Stimulated activated naive CD4-positive, alpha-beta T cell (primary cell): ENCODE results near the gene CCDC30.
"Not testable (repeated sequence)": the region's sequence is repeated elsewhere in the genome, so short reads cannot be mapped to it uniquely, and the experiment has no call there.

Source experiments
- DNase-seq, 6 experiments: peaks; one replicate each; lab custom pipeline; 2025; lab: John Stamatoyannopoulos, UW

The CCDC30 gene

DNA sequence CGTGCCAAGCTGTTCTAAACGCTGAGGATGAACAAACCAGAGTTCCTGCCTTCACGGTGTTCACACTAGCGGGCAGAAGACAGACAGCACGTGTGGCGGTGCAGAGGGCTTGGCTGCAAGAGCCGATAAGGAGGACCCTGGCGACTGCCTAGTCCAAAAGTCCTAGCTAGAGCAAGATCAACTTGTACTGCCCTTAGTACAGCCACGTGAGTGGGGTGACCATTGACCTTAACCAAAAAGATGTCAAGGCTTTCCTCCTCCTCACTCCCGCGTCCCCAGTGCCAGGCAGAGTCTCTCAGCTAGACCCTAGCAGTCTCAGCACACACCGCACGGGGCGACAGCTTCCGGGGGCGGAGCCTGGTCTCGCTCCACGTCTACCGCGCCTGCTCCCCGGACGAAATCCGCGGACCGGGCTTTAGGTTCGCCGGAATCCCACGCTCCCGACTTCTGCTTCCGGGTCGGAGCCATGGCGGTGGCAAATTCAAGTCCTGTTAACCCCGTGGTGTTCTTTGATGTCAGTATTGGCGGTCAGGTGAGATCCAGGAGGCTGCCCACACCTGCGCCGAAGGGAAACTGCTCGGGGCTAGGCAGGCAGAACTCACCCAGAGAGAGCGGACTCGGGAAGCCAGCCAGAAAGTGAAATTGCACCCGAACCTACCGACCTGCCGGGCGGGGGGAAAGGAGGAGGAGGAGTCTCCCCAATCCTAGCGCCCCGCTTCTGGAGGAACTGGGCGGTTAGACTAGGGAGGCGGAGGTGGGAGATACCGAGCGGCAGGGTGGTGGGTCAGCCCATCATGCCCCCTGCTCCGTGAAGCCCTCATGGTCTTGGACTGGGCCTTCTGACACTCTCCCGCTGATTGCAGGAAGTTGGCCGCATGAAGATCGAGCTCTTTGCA is 195.1 kb downstream of the CCDC30 start, which contains the start of gene PPIH:
Gene PPIH (plus strand): TSS at position 443 of the 896 bp plus-strand sequence. CDS start 24 bp downstream, at position 467.
- DNase-seq = peak; percentile 88 to 92 (median 90)

DNA sequence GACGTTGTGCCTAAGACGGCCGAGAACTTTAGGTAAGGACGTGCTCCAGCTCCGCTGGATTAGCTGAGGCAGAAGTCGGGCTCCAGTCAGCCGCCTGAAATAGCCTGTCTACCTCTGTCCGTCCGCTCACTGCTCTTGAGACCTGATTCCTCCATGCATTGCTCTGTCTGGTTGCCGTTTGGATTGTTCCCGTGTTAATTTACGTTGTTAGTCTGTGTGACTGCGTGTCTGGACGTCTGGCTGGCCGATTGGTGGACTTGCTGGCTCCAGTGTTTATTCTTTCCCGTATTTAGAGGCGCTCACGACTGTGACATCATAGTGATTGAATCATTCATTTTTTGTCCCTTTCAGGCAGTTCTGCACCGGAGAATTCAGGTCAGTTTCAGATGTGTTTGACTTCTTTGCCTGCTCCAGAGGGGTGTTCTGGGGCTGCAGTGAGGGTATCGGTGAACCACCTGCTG is 195.8 kb downstream of the CCDC30 start:
- no peak for DNase-seq

DNA sequence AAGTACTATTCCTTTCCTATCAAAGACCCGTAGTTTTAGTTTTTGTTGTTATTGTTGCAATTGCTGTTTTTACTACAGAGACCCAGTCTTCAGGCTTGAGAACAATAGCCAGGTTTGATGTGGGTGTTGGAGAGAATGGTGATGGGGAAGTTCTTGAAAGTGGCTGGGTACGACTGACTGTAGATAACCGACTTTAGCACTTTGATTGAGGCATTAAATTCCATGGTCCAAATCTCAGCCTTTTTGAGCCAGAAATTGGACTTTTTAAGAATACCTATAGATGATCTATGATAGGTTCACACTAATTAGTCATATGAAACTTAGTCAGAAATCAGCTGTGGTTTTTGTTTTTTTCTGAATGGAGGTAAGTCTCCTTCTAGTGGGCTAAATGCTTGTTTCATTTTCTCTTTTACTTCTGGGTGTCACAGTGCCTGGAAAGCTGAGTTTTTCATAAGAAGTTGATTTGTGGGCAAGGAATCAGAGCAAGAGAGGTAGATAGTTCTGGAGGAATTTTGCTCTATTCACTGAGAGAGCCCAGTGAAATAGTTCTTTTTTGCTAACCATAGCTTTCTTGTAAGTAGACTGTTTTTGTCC is 197.9 kb downstream of the CCDC30 start:
- no peak for DNase-seq

DNA sequence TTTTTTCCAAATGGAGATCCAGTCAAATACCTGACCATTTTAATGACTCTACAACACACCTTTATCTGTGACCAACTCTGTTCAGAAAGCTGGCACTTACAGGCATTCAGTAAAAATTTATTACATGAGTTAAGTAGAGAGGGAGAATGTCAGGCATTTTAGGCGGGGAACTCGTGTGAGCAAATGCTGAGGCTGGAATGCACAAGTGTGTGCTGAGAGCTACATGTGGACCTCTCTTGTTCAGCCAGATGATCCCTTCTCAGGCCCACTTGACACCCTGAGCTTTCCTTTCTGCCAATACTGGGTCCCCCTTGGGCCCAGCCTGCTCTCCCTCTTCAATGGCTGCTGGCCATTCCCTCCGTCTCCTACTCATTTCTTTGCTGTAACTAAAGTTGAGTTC is 206.8 kb downstream of the CCDC30 start:
- no peak for DNase-seq

DNA sequence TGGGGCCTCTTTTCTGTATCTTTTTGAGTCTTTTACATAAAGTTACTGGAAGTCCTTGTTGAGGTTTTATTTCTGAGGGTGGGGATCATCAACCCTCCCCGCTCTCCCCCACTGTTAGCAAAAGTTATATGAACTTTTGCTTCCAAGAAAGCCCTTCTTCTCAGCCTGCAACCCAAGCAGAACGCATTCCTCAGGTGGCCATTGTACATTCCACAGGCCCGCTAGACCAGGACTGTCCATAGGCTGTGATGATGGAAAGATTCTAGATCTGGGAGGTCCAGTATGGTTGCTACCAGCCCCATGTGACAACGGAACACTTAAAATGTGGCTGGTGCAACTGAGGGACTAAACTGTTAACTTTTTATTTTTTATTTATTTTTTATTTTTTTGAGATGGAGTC is 207.3 kb downstream of the CCDC30 start:
- DNase-seq = no peak

DNA sequence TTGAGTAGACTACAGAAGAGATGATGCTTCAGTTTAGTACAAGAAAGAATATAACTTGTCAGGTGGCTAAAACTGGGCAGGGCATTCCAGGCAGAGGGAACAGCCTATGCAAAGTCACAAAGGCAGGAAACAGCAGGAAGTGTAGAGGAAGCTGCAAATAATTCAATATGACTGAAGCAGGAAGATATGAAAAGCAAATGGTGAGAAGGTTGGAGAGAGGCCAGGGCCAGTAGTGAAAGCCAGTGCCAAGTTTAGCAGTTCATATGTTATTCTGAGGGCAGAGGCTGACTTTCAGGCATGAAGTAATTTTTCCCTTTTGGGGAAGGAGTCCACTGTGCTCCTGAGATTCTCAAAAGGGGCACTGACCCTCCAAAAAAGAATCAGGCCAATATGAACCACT is 211.1 kb downstream of the CCDC30 start:
- DNase-seq = no peak

DNA sequence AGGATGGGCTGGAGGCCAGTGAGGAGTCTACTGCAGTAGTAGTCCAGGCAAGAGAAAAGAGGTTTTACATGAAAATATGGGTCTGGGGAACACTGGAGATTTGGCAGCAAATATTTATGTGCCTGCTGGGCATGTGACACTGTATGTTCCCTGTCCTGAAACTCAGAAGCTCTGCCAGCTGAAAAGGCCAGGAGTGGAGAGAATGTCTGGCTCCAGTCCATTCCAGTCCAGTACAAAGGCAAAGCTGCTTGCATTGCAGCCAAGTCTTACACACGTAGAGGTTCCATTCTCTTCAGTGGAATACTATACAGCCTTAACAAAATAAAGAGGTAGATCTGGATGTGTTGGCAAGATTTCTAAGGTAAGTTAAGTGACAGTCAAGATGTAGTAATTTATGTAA is 211.6 kb downstream of the CCDC30 start:
- DNase-seq = no peak

DNA sequence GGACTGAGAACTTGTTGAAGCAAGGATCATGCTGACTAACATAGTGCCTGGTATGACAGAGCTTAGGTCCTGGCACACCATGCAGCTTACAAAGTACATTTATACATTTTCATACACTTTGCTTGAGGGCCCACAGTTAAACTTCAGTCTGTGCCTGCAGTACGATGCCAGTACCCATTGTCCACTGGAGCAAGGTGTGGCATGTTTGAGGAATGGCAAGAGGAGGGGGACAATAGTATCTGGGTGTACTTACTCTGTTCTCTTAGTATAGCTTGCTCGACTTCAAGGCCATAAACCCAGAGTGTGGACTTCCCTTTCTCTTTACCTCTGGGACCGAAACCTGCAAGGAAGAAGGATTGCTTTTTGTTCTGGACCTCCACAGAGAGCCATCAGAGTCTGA is 212.4 kb downstream of the CCDC30 start:
- no peak for DNase-seq

DNA sequence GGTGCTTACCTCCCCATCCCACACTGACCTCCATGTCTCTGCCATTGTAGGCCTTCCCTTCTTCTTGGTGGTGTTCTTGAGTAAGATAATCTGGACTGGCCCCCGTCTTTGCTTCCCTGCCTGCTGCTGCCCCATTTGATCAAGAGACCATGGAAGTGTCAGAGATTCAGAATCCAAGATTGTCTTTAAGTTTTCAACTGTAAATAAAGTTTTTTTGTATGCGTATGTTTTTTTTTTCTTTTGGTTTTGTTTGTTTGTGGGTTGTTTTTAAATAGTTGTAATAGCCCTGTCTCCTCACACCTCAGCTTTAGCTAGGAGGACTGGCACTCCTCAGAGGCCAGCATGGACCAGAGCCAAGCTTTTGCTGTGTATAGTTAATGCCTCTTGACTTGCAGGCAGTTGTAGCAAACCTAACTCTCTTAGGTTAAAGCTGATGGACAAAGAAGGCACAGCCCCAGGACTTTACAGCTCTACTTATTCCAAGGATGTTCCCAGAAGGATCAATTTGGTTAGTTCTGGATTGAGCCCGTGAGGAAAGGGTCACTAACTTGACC is 213.5 kb downstream of the CCDC30 start:
- DNase-seq = no peak

DNA sequence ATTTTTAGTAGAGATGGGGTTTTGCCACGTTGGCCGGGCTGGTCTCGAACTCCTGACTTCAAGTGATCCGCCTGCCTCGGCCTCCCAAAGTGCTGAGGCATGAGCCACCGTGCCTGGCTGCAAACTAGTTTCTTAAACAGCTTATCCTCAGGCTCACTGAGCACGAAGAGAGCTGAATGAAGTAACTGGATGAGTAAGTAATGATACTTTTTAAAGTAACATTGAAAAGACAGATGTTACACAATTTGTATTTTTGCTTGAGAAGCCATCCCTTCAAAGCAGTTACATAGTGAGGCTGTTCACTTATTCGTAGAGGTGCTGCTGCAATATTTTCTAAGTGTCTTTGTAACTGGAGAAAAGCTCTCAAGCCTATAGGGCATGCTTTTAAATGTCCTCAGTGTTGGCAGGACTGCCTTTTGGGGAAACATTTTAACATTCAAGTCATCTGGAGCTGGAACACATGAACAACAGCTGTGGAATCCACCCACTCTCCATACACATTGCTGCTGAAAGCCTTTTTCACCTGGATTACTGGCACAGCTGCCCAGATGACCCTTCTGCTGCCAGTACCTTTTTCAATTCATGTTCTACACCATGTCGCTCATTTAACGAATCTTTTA is 216.4 kb downstream of the CCDC30 start:
- no peak for DNase-seq

DNA sequence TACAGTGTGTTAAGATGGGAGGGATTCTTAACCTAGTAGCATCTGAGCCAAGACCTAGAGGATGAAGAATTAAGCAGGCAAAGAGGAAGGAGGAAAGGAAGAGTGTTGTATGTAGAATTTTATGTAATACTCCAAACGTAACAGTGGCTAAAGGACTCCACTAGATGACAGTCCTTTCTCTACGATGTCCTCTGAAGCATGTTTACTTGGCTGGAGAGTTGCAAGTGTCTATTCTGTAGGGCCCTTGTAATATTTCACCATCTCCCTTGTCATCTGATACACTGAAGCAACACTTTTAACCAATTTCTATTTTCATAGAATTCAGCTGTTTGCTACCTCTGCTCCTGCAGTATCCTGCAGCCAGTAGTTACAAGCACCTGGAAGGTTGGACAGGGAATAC is 217.0 kb downstream of the CCDC30 start:
- no peak for DNase-seq

DNA sequence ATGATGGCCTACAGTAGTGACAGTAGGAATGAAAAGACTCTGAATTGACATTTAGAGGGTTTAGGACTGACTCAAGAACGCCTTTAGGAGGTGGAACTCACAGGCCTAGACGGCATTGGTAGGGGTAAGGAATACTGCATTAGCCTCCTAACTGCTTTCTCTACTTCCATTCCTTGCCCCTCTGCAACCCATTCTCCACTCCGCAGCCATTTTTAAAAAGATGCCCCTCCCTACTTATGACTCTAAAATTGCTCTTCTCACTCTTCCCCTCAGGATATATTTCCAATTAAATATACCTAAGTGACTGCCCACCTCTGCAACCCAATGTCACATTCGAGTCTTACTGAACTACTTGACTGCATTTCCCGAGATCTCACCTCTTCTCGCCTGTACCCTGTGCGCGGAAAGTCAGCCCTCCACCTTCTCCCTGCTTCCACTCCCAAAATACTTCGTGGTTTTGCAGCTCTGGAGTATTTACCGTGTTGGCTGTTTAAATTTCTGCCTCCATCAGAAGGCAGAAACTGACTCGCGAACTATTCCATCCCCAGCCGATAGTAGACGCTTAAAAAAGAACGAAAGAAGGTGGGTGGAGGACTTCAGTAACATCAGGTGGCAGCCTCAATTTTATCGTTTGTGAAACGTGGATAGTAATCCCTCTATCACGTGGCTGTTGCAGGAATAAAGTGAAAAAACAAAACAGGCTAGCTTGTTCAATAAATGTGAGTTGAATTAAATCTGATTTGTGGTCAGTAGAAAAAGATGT is 218.0 kb downstream of the CCDC30 start:
- peak in 3 of 6 experiments; percentile 46 to 68 (median 61) for DNase-seq

DNA sequence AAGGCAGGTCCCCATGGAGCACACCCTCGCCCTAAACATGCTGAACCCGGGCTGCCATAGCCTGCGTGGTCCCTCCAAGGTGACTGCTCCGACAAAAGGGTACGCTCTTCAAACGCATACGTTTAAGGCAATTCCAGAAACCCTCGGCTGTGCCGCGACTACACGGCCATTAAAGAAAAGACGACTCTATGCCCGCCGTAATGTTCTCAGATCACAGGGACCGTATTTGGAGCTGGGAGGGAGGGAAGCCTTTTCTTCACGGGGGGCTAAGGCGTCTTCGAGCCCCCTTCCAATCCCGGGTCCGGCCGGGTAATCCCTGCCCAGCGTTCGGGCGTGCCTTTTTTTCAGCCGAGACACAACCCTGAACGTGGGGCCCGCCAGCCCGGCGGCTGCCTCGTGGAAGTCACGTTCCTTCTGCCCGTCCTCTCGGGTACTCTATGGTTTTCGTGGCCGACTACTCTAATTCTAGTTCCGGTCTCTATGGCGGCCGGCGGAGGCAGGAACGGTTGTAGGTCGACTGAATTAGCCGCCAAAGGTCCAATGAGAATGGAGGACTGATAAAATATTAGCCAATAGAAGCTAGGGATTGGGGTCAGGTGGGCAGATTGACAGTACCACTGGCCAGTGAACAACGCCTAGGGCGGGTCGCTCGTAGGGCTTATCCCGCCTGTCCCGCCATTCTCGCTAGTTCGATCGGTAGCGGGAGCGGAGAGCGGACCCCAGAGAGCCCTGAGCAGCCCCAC is 218.8 kb downstream of the CCDC30 start, which contains the start of gene YBX1:
Gene YBX1 (plus strand): TSS at position 678 of the 743 bp plus-strand sequence. CDS start 148 bp downstream, outside the sequence.
- DNase-seq = peak; percentile 91 to 97 (median 94)

DNA sequence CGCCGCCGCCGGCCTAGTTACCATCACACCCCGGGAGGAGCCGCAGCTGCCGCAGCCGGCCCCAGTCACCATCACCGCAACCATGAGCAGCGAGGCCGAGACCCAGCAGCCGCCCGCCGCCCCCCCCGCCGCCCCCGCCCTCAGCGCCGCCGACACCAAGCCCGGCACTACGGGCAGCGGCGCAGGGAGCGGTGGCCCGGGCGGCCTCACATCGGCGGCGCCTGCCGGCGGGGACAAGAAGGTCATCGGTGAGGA is 219.3 kb downstream of the CCDC30 start:
- DNase-seq = not testable (repeated sequence)

DNA sequence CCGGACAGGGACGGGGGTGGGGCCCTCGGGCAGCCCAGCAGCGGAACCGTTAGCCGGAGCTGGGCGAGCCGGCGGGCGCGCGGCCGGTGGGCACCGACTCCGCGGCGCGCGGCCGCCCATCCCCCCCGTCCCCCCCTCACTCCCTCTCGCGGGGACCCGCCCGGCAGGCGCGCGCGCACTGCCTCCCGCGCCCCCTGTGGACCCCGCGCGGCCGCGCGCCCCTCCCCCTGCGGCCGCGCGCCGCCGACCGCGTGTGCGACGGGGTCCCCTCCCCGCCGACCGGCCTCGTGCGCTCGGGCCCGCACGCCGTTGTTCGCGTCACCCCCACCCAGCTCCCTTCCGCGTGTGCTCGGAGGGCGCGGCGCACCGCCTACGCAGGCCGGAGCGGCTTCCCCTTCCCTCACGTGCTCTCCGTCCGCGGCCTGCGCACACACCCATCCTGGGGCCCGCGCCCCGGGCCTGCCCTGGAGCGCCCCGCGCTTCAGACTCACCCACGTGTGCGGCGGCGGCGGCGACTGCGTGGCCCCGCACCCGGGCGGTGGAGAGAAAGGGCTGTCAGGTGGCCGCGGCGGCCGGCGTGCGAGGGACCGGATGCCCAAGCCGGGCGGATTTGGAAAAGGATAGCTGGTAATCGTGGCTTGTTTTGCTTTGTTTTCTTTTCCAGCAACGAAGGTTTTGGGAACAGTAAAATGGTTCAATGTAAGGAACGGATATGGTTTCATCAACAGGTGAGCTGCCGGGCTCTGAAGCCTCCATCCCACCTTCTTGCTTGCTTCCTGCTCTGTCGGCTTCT is 219.8 kb downstream of the CCDC30 start:
- peak; percentile 42 to 62 (median 54) for DNase-seq

DNA sequence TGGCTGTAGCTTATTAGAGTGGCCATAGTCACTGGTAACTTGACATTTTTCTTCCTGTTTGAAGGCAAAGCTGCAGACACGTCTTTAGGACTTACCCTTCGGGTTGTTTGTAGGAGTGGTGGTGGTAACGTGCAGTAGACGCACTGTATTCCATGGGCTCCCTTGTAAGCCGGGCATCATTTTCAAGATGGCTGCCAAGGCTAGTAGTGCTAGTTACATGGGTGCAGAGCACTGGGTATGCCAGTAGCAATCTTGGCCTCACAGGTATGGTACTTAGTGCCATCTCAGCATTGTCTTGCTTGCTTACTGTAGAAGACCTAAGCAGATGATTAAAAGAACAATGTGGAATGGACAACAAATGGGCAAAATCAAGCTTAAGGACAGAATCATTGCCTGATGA is 221.1 kb downstream of the CCDC30 start:
- peak in 1 of 6 experiments; percentile 2 for DNase-seq

DNA sequence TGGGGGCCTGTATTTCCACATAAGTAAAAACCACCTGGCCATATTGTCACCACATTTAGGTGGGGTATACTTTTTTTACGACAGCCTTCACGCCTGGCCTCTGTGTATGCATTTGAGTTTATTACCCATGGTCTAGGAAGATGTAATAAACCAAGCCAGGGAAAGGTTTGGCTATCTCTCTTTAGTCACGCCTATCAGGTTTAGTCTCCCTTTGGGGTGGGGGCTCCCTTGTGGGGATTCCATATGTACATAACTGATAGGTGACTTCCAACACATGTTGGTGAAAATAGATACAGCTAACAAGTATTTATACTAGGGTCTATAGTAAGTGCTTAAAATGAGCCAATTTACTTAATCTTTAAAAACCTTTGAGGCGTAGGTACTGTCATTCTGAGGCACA is 223.3 kb downstream of the CCDC30 start:
- no peak for DNase-seq

DNA sequence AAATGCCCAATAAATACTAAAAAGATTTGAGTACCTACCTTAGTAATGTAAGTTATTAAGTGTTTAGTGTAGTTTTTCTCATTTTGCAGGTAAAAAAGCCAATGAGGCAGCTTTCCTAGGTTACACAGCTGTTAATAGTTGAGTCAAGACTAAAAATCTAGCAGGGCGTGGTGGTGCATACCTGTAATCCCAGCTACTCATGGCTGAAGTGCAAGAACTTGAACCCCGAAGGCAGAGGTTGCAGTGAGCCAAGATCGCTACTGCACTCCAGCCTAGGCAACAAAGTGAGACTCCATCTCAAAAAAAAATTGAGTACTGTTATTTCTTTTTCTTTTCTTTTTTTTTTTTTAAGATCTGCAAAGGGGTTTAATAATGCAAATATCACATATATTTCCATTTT is 226.8 kb downstream of the CCDC30 start:
- no peak for DNase-seq

DNA sequence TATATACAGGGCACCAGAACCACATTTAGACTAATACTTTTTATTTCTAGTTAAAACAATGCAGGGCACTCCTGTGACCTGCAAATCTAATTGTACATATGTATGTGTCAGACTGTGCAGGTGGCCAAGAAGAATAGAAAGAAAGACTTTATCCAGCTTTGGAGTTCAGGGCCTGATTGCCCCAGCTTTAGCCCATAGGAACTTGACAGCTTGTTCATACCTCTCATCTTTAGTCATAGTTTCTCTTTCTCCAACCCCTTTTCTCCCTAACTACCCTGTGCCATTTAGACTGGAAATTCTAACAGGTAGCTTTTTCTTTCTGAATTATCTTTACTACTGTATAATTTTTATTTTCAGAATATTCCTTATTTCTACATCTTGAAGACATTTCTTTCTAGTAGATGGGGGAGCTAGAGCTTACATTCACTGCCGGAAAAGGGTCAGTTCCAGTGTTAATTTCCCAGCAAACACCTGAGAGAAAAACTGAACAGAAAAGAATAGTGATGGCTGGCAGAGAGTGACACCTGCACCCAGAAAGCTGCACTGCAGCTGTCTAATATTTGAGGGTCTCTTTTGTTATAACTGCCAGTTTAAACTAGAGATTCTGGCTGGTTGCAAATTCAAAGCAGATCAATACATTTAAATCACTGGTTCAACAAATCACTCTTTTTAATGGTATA is 227.5 kb downstream of the CCDC30 start:
- no peak for DNase-seq

DNA sequence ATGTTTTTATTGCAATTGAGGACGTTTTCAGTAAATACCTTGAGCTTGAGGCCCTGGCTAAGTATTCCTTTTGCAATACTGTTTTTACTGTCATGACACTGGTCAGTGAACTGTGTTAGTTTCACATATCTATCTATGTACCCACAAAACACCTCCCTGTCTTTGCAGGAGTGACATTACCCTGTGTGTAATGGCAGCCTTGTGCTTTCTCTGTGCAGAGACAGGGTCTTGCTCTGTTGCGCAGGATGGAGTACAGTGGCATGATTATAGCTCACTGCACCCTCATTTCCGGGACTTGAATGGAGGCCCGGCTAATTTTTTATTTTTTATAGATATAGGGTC is 228.0 kb downstream of the CCDC30 start:
- no peak for DNase-seq
